ENCODE data around the gene IL12B.
A peak's percentile ranks its signal among the peaks of the same experiment; 100 is the strongest.

The IL12B gene

DNA sequence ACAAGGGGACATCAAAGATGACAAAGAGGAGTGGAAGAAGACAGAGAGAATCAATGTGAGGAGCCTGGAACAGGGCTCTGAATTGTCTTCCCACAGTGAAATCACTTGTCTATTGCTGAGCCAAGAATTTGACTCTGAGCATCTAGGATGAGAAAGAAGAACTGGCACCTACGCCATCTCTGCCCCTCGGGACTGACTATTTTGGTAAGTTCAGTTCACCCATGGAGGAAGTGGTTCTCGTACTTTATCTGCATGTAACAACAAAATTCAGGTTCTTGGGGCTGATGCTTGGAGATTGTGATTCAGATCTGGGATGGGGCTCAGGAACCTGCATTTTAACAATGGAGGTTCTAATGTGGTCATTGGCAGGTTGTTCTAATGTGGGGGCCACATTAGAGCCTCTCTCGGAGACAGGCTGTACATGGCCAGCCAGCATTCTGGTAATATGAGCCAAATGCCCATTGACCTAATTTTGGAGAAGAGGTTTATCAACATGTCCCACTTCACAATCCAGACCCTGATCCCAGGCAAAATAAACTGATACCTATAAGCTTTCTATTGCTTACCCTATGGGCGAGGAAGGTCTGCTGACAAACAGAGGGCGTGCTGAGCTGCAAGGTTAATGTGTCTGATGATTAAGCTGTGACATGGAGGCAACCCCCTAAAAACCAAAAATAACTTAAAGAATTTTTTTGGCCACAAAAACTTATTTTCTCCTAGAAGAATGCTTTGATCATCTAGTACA lies 2.7 kb upstream of the IL12B start:
- Histone ChIP-seq H3K27ac (ENCODE audit: low read depth, low read length) (no peak overlapping the region), H3K36me3 (ENCODE audit: low read length) (no peaks in the 10 kb centered on the region), H3K4me3 (ENCODE audit: insufficient read depth, low read length, poor library complexity, severe bottlenecking) (no peak overlapping the region), H2AFZ (ENCODE audit: low read depth, low read length, severe bottlenecking) (no peak overlapping the region), H3K4me2 (ENCODE audit: low read depth, low read length, poor library complexity, severe bottlenecking) (no peak overlapping the region), H3K9me2 (replicated peaks; ENCODE audit: insufficient read depth, low read length) (no peaks in the 10 kb centered on the region), H4K20me1 (ENCODE audit: low read depth, low read length) (no peaks in the 10 kb centered on the region), H3K79me2 (ENCODE audit: insufficient read depth, low read length) (no peaks in the 10 kb centered on the region), H3K9me3 (ENCODE audit: insufficient read depth, low read length) (no peaks in the 10 kb centered on the region), H3K27me3 (ENCODE audit: low read length) (no peaks in the 10 kb centered on the region), H3F3A (ENCODE audit: insufficient read depth) (no peaks in the 10 kb centered on the region), H3K9ac (ENCODE audit: low read length) (no peak overlapping the region)
- TF ChIP-seq, protein P1, sequence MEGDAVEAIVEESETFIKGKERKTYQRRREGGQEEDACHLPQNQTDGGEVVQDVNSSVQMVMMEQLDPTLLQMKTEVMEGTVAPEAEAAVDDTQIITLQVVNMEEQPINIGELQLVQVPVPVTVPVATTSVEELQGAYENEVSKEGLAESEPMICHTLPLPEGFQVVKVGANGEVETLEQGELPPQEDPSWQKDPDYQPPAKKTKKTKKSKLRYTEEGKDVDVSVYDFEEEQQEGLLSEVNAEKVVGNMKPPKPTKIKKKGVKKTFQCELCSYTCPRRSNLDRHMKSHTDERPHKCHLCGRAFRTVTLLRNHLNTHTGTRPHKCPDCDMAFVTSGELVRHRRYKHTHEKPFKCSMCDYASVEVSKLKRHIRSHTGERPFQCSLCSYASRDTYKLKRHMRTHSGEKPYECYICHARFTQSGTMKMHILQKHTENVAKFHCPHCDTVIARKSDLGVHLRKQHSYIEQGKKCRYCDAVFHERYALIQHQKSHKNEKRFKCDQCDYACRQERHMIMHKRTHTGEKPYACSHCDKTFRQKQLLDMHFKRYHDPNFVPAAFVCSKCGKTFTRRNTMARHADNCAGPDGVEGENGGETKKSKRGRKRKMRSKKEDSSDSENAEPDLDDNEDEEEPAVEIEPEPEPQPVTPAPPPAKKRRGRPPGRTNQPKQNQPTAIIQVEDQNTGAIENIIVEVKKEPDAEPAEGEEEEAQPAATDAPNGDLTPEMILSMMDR (IDR thresholded peaks at IDR 0.05; ENCODE audit: insufficient read depth, low read length, poor library complexity, severe bottlenecking): no peak
- no peak for TF ChIP-seq EZH2phosphoT487 (conservative IDR thresholded peaks at IDR 0.05; ENCODE audit: low read length)

DNA sequence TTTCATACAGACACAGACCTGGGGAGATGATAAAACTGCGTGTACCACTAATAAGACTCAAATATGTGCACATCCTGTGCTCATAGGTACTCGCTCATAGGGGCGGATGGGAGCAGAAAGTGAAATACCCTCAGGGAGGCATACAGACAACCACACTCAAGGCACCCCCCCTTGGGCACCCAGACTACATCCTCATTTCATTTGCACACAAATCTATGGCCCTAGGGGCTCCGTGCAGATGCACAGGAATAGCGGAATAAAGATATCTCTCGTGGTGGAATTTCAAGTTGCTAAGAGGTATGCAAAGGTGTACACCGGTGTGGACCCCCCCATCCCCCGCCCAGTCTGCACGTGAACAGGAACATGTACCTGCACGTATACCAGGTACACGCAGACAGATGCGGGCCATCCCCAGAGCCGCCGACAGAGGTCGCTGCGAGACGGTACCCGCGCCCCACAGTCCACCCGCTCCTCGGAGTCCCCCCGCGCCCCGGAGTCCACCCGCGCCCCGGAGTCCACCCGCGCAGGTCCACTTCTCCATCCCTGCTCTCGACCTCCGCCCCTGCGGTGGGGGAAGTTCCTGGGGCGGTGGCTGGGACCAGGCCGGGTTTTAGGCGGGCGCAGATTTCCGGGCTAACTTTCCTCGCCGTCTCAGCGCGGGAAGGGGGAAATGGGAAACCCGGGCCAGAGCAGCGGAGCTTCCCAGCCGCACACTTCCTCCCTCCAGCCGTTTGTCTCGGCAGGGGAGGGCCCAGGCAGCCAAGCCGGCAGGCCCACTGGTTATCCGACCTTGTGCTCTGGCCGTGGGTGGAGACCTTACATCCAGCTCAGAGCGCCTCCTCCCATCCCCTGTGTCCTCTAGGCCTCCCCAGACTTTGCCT lies 1.0 kb upstream of the IL12B start:
- Histone ChIP-seq H3K79me2 (ENCODE audit: insufficient read depth, low read length) (no peaks in the 10 kb centered on the region), H2AFZ (ENCODE audit: low read depth, low read length, severe bottlenecking) (peak overlapping the region; percentile 92), H4K20me1 (ENCODE audit: low read depth, low read length) (no peaks in the 10 kb centered on the region)

GRCh38 chr5:159324986-159325385 lies 5.3 kb downstream of the IL12B start:
- Histone ChIP-seq H3K9me2 (replicated peaks; ENCODE audit: insufficient read depth, low read length) (no peaks in the 10 kb centered on the region), H3K9me3 (ENCODE audit: insufficient read depth, low read length) (no peaks in the 10 kb centered on the region), H3K79me2 (ENCODE audit: insufficient read depth, low read length) (no peaks in the 10 kb centered on the region), H3K4me3 (ENCODE audit: insufficient read depth, low read length, poor library complexity, severe bottlenecking) (no peak overlapping the region), H2AFZ (ENCODE audit: low read depth, low read length, severe bottlenecking) (no peak overlapping the region), H3K9ac (ENCODE audit: low read length) (no peak overlapping the region), H3K4me2 (ENCODE audit: low read depth, low read length, poor library complexity, severe bottlenecking) (no peak overlapping the region), H3F3A (ENCODE audit: insufficient read depth) (no peaks in the 10 kb centered on the region), H3K27ac (ENCODE audit: low read depth, low read length) (no peak overlapping the region), H3K27me3 (ENCODE audit: low read length) (no peaks in the 10 kb centered on the region), H3K36me3 (ENCODE audit: low read length) (no peaks in the 10 kb centered on the region), H4K20me1 (ENCODE audit: low read depth, low read length) (no peaks in the 10 kb centered on the region)
- TF ChIP-seq, protein P1 (IDR thresholded peaks at IDR 0.05; ENCODE audit: insufficient read depth, low read length, poor library complexity, severe bottlenecking): no peak

More for the DNA sequence above, 1.0 kb upstream of the IL12B start:
- H3F3A ChIP-seq (ENCODE audit: insufficient read depth): no peaks in the 10 kb centered on the region
- no peaks in the 10 kb centered on the region for H3K9me2 ChIP-seq (replicated peaks; ENCODE audit: insufficient read depth, low read length)
- peak overlapping the region; percentile 44 for H3K4me3 ChIP-seq (ENCODE audit: insufficient read depth, low read length, poor library complexity, severe bottlenecking)
- H3K27ac ChIP-seq (ENCODE audit: low read depth, low read length): no peak overlapping the region
- peak overlapping the region; percentile 45 for H3K9ac ChIP-seq (ENCODE audit: low read length)
- TF ChIP-seq, protein P1 (IDR thresholded peaks at IDR 0.05; ENCODE audit: insufficient read depth, low read length, poor library complexity, severe bottlenecking): peak; percentile 68
- TF ChIP-seq EZH2phosphoT487 (conservative IDR thresholded peaks at IDR 0.05; ENCODE audit: low read length): no peak
- no peaks in the 10 kb centered on the region for H3K9me3 ChIP-seq (ENCODE audit: insufficient read depth, low read length)
- H3K4me2 ChIP-seq (ENCODE audit: low read depth, low read length, poor library complexity, severe bottlenecking): peak overlapping the region; percentile 55
- H3K27me3 ChIP-seq (ENCODE audit: low read length): no peaks in the 10 kb centered on the region
- H3K36me3 ChIP-seq (ENCODE audit: low read length): no peaks in the 10 kb centered on the region
